ENCODE data around the gene FOXR1.
"Not testable (repeated sequence)": the region's sequence is repeated elsewhere in the genome, so short reads cannot be mapped to it uniquely, and the experiment has no call there.

Gene FOXR1

GRCh38 chr11:118947091-118947490 lies 24.5 kb upstream of the FOXR1 start:
- DNase-seq (ENCODE audit: low read depth) = no peak

DNA sequence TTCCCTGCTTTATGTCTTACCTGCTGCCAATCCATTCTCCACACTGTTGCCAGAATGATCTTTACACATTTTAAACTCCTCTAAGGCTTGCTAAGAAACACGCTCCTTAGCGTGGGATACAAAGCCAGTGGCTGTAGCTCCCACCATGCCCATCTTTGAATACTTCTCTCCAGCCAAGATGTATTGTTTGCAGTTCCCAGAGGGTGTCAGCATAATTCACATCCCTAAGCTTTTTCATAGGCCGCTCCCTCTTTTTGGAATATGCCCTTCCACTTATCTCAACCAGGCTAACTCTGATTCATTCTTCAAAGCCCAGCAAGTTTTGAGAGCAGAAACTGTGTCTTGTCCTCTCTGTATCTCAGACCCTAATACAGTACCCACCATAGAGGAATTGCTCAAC lies 23.6 kb upstream of the FOXR1 start:
- no peak for DNase-seq (ENCODE audit: low read depth)

GRCh38 chr11:118953265-118953664 lies 18.3 kb upstream of the FOXR1 start:
- DNase-seq (ENCODE audit: low read depth) = no peak

DNA sequence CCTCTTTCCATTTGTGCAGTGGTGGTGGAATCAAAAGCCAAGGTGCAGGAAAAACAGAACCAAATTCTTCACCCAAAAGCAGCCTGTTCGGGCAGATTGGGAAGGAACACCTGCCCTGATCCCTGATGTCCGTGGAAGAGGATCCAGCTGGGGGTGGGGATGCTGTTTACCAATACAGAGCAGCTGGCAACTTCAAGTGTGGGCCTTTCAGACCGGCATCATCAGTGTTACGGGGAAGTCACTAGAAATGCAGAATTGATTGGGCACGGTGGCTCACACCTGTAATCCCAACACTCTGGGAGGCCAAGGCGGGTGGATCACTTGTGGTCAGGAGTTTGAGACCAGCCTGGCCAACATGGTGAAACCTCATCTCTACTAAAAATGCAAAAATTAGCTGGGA lies 17.6 kb upstream of the FOXR1 start:
- DNase-seq (ENCODE audit: low read depth) = not testable (repeated sequence)

GRCh38 chr11:118956094-118956846 lies 15.3 kb upstream of the FOXR1 start, which contains the start of gene UPK2:
TSS of gene UPK2 (plus strand) at chr11:118956298. CDS start at chr11:118956351, 53 bp downstream.
- DNase-seq (ENCODE audit: low read depth) = peak; percentile 81

- no peak for DNase-seq (ENCODE audit: low read depth)
Measured at GRCh38 chr11:118956847-118957469, 14.6 kb upstream of the FOXR1 start.

DNA sequence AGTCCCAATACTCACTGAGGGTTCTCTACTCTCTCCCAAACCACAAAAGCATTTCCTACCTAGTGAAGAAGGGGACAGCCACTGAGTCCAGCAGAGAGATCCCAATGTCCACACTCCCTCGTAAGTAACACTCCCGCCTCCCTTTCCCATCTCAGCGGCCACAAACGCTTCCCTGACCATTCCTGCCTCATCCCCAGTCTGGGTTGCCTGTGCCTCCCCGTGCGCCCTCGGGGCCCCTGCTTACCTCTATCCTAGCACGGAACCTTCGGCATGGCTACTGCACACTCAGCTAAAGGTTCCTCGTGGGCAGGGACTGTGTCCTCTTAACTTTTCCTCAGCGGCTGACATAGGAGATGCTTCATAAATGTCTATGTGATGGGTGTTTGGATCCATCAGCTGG lies 14.0 kb upstream of the FOXR1 start:
- DNase-seq (ENCODE audit: low read depth) = no peak

DNA sequence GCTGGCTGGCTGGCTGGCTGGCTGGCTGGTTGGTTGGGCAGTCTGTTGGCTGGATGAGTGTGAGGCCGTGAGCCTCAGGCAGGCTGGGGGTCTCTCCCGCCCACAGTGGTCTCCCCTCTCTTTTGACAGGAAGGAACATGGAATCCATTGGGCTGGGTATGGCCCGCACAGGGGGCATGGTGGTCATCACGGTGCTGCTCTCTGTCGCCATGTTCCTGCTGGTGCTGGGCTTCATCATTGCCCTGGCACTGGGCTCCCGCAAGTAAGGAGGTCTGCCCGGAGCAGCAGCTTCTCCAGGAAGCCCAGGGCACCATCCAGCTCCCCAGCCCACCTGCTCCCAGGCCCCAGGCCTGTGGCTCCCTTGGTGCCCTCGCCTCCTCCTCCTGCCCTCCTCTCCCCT lies 13.6 kb upstream of the FOXR1 start:
- DNase-seq (ENCODE audit: low read depth) = no peak

GRCh38 chr11:118958577-118958976 lies 13.0 kb upstream of the FOXR1 start:
- DNase-seq (ENCODE audit: low read depth) = no peak

DNA sequence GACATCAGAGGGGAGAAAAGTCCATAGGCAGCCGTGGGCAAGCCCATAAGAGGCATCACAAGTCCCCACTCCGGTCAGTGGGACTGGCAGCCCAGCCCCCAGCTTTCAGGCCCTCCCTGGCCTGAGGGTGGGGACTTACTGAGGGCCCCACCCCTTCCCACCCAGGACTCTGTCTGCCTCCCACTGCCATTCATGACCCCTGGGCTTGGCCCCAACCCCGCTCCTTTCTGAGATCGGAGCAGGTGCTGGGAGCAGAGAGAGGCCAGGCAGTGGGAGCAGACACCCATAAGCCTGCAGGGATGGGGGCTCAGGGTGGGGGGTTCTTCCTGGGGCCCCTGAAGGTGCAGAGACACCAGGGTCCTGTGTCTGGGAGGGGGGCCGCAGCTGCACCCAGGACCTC lies 10.4 kb upstream of the FOXR1 start:
- DNase-seq (ENCODE audit: low read depth) = no peak

DNA sequence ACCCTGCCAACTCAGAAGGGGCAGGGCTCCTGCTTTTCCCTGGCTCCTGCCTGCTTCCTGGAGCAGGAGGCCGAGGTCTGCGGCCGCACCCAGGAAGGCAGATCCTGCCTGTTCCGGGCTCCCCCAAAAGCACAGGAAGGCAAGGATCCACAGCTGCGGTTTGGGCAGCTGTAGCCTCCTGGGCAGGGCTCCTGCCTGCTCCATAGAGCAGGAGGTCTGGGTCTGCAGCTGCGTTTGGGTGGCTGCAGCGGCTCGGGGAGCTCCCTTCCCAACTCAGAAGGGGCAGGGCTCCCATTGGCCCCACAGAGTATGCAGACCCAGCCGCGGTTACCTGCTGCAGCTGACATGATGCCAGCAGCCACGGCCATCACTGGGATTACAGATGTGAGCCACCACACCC lies 10.0 kb upstream of the FOXR1 start:
- DNase-seq (ENCODE audit: low read depth) = no peak

GRCh38 chr11:118969508-118969907 lies 2.1 kb upstream of the FOXR1 start:
- not testable (repeated sequence) for DNase-seq (ENCODE audit: low read depth)

GRCh38 chr11:118973985-118974384 lies 2.4 kb downstream of the FOXR1 start:
- DNase-seq (ENCODE audit: low read depth) = no peak

DNA sequence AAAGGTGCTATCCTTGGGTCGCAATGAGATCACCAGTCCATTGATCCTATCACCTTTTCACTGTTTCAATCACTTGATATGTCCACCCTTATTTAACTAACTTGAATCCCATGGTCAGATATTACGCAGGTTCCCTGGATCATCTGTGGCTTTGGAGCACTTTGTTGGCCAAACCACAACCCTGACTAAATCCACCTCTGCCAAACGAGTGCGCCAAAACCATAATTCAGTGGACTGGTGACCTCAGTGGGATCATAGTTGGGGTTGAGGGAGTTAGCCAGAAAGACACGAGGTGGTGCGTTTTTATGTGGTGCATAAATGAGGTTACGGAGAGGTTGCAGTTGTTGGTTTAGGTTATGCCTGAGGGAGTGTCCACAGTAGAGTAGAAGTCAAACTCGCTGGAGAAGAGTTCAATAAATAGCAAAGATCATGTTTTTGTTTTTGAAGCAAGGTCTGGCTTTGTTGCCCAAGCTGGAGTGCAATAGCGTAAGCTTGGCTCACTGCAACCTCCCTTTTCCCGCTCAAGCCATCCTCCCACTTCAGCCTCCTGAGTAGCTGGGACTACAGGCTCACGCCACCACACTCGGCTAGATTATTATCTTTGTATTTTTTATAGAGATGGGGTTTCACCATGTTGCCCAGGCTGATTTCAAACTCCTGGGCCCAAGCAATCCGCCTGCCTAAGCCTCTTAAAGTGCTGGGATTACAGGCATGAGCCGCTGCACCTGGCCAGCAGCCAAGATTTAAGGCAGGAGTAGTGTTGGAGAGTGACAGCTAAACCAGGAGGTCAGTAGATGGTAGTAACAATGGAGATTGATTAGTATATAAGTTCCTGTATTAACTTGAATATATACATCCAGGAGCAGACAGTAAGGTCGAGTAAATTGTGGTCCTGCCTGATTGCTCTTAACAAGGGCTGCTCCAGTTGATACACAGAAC lies 4.5 kb downstream of the FOXR1 start:
- DNase-seq (ENCODE audit: low read depth) = no peak

DNA sequence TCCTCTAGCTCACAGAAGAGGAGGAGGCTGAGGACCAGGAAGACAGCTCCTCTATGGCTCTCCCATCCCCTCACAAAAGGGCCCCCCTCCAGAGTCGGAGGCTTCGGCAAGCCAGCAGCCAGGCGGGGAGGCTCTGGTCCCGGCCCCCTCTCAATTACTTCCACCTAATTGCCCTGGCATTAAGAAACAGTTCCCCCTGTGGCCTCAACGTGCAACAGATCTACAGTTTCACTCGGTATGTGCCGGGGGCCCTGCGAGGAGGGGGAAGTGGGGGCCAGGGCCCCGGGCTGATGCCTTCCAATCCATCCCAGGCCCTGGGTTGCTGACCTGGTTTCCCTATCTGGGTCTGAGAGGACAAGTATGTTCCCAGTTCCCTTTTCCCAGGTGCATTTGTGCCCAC lies 7.9 kb downstream of the FOXR1 start:
- DNase-seq (ENCODE audit: low read depth) = no peak

DNA sequence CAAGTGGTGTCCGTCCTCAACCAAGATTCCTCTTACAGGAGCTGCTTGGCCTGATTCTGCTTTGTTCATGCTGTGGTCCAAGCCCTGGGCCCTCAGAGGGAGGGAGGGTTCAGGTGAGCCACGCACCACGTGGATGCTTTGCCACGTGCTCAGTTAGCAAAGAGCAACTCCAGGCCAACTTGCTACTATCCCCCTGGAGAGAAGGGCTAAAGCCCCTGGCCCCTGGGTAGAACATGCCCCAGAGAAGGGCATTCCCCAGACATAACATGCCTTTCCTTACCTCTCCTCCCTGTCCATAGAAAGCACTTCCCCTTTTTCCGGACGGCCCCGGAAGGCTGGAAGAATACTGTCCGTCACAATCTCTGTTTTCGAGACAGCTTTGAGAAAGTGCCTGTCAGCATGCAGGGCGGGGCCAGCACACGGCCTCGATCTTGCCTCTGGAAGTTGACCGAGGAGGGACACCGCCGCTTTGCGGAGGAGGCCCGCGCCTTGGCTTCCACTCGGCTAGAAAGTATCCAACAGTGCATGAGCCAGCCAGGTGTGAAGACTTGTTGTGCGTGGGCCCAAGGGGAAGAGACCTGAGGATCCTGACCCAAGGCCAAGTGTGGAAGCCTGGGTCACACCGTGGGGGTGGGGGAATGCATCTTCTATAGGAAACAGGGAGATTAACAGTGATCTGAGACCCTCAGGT lies 8.8 kb downstream of the FOXR1 start:
- no peak for DNase-seq (ENCODE audit: low read depth)

- DNase-seq (ENCODE audit: low read depth) = not testable (repeated sequence)
Measured at GRCh38 chr11:118984337-118984736, 12.8 kb downstream of the FOXR1 start.

- no peak for DNase-seq (ENCODE audit: low read depth)
Measured at GRCh38 chr11:118984825-118985224, 13.3 kb downstream of the FOXR1 start.

GRCh38 chr11:118988280-118988679 lies 16.7 kb downstream of the FOXR1 start:
- DNase-seq (ENCODE audit: low read depth) = no peak

- not testable (repeated sequence) for DNase-seq (ENCODE audit: low read depth)
Measured at GRCh38 chr11:118991486-118992038, 20.0 kb downstream of the FOXR1 start.

DNA sequence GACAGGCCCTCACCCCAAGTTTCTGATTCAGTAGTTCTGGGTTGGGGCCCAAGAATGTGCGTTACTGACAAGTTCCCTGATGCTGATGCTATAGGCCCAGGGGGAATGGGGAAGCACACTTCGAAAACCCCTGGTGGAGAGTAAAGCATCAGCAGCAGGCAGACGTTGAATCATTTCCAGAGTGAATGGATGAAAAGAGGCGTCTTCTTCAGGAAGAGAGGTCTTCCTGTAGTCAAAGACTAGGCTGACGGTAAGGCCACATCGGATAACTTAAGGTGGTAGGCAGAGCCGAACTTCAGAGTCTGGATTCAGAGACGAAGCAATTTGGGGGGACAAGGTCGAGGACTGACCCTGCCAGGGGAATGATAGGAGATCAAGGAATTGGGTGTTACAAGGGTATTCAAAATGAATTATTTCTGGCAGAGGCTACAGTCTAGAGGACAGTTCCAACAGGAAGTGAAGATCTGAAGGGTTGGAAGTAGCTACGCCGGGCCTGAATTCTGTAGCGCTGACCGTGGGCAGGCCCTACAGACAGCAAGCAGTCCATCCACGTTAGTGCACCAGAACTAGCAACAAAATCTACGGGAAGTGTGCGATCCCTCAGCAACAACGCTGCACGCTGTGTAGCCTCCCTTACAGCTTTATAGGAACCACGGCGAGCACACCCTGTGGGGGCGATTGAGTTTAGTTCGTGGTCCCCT lies 25.5 kb downstream of the FOXR1 start:
- peak; percentile 19 for DNase-seq (ENCODE audit: low read depth)
